NAMALWA (cell line): ENCODE data around the gene CST5.
A peak's percentile ranks its signal among the peaks of the same experiment; 100 is the strongest.
"Not testable (repeated sequence)": the region's sequence is repeated elsewhere in the genome, so short reads cannot be mapped to it uniquely, and the experiment has no call there.

Source experiments
- DNase-seq: peaks from one replicate; pipeline ENCODE4 v3.0.0-alpha.2; 2015; ENCODE audit warnings: low spot score

The CST5 gene

GRCh38 chr20:23889775-23890187, 10.2 kb upstream of the CST5 start:
- peak; percentile 67 for DNase-seq

GRCh38 chr20:23887856-23888255, 8.3 kb upstream of the CST5 start:
- no peak for DNase-seq

GRCh38 chr20:23884771-23885162, 5.2 kb upstream of the CST5 start:
- DNase-seq: no peak

- DNase-seq: no peak
Observed at GRCh38 chr20:23884136-23884770, 4.7 kb upstream of the CST5 start.

- DNase-seq: no peak
Observed at GRCh38 chr20:23881371-23881770, 1.8 kb upstream of the CST5 start.

GRCh38 chr20:23880417-23880816, 869 bp upstream of the CST5 start:
- no peak for DNase-seq

- no peak for DNase-seq
Observed at GRCh38 chr20:23879811-23880374, 345 bp upstream of the CST5 start.

- DNase-seq: no peak
Observed at GRCh38 chr20:23878787-23879186, 761 bp downstream of the CST5 start.

GRCh38 chr20:23878016-23878542, 1.5 kb downstream of the CST5 start:
- not testable (repeated sequence) for DNase-seq

GRCh38 chr20:23877524-23877923, 2.0 kb downstream of the CST5 start:
- DNase-seq: no peak

- DNase-seq: no peak
Observed at GRCh38 chr20:23875606-23876237, 3.8 kb downstream of the CST5 start.

GRCh38 chr20:23874747-23875146, 4.8 kb downstream of the CST5 start:
- no peak for DNase-seq

- DNase-seq: no peak
Observed at GRCh38 chr20:23873370-23874015, 6.1 kb downstream of the CST5 start.

- DNase-seq: no peak
Observed at GRCh38 chr20:23872065-23872464, 7.5 kb downstream of the CST5 start.

GRCh38 chr20:23870461-23870860, 9.1 kb downstream of the CST5 start:
- DNase-seq: no peak

GRCh38 chr20:23869520-23869919, 10.0 kb downstream of the CST5 start:
- no peak for DNase-seq

- DNase-seq: no peak
Observed at GRCh38 chr20:23868321-23868720, 11.2 kb downstream of the CST5 start.

GRCh38 chr20:23867152-23867776, 12.3 kb downstream of the CST5 start:
- no peak for DNase-seq

- DNase-seq: not testable (repeated sequence)
Observed at GRCh38 chr20:23860771-23861170, 18.8 kb downstream of the CST5 start.

- no peak for DNase-seq
Observed at GRCh38 chr20:23857962-23858595, 21.5 kb downstream of the CST5 start.

GRCh38 chr20:23856736-23857135, 22.8 kb downstream of the CST5 start:
- no peak for DNase-seq

GRCh38 chr20:23856226-23856625, 23.3 kb downstream of the CST5 start:
- no peak for DNase-seq
